ENCODE measurements around the gene TECPR2. TPM values are rescaled to one million over a fixed set of nuclear protein-coding genes. Genes with fewer than 3 reads are reported as not detected.

The TECPR2 gene, protein sequence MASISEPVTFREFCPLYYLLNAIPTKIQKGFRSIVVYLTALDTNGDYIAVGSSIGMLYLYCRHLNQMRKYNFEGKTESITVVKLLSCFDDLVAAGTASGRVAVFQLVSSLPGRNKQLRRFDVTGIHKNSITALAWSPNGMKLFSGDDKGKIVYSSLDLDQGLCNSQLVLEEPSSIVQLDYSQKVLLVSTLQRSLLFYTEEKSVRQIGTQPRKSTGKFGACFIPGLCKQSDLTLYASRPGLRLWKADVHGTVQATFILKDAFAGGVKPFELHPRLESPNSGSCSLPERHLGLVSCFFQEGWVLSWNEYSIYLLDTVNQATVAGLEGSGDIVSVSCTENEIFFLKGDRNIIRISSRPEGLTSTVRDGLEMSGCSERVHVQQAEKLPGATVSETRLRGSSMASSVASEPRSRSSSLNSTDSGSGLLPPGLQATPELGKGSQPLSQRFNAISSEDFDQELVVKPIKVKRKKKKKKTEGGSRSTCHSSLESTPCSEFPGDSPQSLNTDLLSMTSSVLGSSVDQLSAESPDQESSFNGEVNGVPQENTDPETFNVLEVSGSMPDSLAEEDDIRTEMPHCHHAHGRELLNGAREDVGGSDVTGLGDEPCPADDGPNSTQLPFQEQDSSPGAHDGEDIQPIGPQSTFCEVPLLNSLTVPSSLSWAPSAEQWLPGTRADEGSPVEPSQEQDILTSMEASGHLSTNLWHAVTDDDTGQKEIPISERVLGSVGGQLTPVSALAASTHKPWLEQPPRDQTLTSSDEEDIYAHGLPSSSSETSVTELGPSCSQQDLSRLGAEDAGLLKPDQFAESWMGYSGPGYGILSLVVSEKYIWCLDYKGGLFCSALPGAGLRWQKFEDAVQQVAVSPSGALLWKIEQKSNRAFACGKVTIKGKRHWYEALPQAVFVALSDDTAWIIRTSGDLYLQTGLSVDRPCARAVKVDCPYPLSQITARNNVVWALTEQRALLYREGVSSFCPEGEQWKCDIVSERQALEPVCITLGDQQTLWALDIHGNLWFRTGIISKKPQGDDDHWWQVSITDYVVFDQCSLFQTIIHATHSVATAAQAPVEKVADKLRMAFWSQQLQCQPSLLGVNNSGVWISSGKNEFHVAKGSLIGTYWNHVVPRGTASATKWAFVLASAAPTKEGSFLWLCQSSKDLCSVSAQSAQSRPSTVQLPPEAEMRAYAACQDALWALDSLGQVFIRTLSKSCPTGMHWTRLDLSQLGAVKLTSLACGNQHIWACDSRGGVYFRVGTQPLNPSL (N-terminal part only)
- total RNA-seq (10 to 100 TPM; 11.6 to 11.8 TPM), polyA plus RNA-seq (1 to 10 TPM; 3.3 to 5.4 (median 4.3) TPM), total RNA-seq (15.0 to 26.7 (median 23.1) reads per million in 6 experiments)

DNA sequence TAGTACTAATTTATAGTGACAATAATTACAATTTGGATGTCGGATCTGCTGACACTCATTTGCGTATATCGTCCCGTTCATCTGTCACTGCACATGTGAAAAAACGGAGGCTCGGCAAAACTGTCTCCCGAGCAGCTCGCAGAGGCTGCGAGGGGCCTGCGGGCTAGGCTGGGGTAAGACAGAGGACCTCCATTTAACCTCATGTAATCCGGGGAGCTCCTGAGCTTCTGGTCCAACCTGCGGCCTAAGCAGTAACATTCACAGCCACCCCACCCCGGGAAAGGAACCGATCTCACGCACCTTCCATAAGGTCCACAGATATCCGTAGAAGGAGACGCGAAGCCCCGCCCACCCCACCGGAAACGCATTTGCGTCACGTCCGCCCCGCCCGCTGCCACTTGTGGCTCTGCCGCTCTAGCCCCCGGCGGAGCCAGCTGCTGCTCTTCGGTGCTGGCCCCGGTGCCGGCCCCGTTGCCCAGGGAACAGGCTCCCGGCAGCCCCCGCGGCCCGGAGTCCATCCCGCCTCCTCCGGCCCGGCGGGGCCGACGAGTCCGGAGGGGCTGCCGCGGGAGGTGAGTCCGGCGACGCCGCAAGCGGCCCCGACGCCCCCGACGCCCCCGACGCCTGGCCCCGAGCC is at the start of gene TECPR2, which contains the start of gene CINP:
TSS of gene TECPR2 (plus strand) at position 397 of the 637 bp plus-strand sequence. CDS start 13,781 bp downstream, outside the sequence.
TSS of gene CINP (minus strand) at position 346 of the 637 bp plus-strand sequence. CDS start at position 307, 39 bp downstream.
- Mint-ChIP-seq H3K36me3 (peaks cover 0 to 24% (median under 1%) of the 10 kb centered on the region in 3 donors), H3K9me3 (no peaks in the 10 kb centered on the region), H3K4me1 (peaks cover 19 to 36% (median 34%) of the 10 kb centered on the region in 4 donors), H3K27ac (peak within 1 kb of the TSS in 9 of 10 donors; percentile 90 to 99 (median 98)), H3K4me3 (peak within 1 kb of the TSS in 8 of 10 donors; percentile 90 to 98 (median 95)), H3K27me3 (no peaks in the 10 kb centered on the region)
- DNase-seq, result peak; percentile 87 to 97 (median 93)
- ATAC-seq, result peak; percentile 90
- POLR2A ChIA-PET, result interaction anchor here (0.5 to 3.0 kb wide), 6 partner anchors 9 to 93 kb away, joined by 3 to 13 read pairs (median 5); partner anchors contain the start of gene ZNF839

DNA sequence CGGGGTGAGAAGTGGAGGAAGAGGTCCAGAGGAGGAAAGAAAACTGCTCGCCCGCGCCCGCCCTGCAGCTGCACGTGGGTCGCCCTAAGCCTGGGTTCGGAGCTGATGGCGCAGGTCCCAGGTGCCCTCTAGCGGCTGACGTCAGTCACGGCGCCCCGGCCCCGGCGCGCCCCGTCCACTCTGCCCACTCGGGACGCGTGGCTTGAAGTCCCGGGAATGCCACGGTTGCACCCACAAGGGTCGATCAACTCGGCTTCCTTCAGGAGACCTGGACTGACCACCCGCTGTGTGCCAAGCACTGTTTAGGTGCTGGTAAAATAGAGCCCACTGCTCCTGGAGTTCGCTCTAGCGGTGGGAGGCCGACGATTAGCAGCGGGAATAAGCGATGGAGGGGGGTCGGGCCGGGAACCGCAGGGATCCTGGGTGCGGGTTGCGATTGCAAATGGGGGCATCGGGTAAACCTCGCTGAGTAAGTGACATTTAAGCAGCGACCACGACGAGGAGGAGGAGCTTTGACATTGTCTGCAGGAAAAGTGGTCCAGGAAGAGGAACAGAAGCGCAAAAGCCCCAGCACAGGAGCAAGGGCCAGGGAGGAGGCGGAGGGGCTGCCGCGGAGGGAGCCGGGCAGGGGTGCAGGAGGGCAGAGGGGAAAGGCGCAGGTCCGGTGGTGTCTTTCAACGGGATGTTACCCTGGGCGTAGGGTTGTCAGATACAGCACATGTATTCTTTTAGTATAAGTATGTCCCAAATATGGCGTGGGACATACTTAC is 48.3 kb upstream of the TECPR2 start:
- ATAC-seq (peak; percentile 73 to 74), DNase-seq (peak; percentile 64 to 88 (median 76))
- Mint-ChIP-seq H3K4me3 (peak overlapping the region; percentile 88 to 96 (median 91)), H3K27ac (peak overlapping the region; percentile 64 to 91 (median 86)), H3K4me1 (peaks cover 22 to 52% (median 51%) of the 10 kb centered on the region in 4 donors), H3K9me3 (peaks cover 0 to 3% (median 0%) of the 10 kb centered on the region in 9 donors), H3K36me3 (no peaks in the 10 kb centered on the region), H3K27me3 (peaks cover 0 to 3% (median 0%) of the 10 kb centered on the region in 5 donors)
- POLR2A ChIA-PET, result interaction anchor here (0.6 to 2.3 kb wide), 7 partner anchors 9 to 608 kb away, joined by 3 to 17 read pairs (median 4); partner anchors contain the start of genes DYNC1H1 and MOK

DNA sequence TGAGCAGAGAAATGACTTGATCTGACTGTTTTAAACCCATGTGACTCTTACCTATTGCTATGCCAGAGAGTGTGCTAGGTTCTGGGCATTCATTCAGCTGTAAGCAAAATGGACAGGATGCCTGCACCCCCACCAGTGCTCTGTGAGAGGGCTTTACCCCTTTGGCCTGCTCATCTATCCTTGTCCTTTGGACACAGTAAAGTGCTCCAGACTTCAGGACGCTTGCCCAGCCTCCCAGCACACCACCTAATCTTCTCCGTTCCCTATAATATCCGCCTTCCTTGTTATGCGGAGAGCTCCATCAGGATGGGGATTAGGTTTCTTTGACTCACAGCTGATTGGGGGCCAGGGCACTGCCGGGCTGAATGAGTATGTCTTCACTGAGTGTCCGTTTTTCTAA is 47.6 kb upstream of the TECPR2 start:
- H3K9me3 Mint-ChIP-seq, result peaks cover 0 to 3% (median 0%) of the 10 kb centered on the region in 9 donors
- peak overlapping the region; percentile 88 to 96 (median 91) for H3K4me3 Mint-ChIP-seq
- peaks cover 23 to 53% (median 52%) of the 10 kb centered on the region in 4 donors for H3K4me1 Mint-ChIP-seq
- no peak for ATAC-seq
- H3K27me3 Mint-ChIP-seq, result peaks cover 0 to 3% (median 0%) of the 10 kb centered on the region in 5 donors
- POLR2A ChIA-PET, result interaction anchor here (0.6 to 2.3 kb wide), 7 partner anchors 10 to 1947 kb away, joined by 3 to 17 read pairs (median 4); partner anchors contain the start of genes DYNC1H1 and MOK
- DNase-seq, result no peak
- no peaks in the 10 kb centered on the region for H3K36me3 Mint-ChIP-seq
- H3K27ac Mint-ChIP-seq, result peak overlapping the region in 4 of 10 donors; percentile 6 to 100 (median 24)

DNA sequence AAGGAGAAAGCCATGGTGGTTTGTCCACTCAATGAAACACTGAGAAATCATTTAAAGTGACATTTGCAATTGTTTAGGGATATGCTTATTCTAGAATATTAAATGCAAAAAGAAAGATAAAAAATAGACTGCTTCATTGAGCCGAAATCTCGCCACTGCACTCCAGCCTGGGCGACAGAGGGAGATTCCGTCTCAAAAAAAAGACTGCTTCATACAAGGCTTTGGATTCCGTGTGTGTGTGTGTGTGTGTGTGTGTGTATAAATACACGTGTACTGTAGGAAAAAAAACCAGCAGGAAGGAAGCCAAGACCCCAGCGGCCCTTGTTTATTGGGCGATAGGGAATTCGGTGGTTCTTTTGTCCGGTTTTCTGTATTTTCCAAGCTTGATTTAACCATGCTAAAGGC is 46.4 kb upstream of the TECPR2 start:
- POLR2A ChIA-PET, result interaction anchor here (0.6 to 2.3 kb wide), 11 partner anchors 8 to 550 kb away, joined by 3 to 10 read pairs (median 3); partner anchors contain the start of genes CINP, MOK and TECPR2

DNA sequence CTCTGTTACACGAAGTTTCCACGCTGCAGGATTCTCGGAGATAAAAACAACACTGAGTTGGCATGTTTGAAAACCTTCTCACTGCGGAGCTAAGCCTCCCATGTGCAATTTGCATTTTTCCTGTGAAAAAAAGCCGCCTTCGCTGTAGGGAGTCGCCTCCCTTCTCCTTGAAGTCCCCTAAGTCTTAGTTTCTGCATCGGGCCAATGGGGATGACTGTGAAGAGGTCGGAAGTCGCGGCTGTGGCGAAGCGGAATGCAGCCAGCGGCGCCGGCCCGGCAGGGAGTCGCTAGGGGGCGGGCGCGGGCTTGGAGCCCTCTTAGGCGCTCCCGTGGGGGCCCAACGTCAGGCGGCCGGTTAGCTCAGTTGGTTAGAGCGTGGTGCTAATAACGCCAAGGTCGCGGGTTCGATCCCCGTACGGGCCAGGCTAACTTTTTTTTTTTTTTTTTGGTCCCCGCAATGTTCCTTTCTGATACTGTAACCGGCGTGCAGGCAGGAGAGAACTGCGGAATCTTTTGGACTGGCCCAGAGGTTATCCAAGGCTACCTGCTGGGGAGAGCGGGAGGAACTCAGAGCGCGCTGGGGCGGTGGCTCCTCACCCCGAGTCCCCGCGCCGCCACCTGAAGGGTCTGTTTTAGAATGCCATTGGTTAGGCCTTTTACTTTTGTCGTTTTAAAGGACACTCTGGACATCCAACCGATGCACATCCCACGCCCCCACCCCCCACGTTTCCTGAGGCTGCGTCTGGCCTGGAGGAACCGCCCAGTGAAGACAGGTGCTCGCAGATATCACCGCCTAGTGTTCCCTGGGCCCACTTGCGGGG is 45.8 kb upstream of the TECPR2 start:
- POLR2A ChIA-PET, result interaction anchor here (0.5 to 2.3 kb wide), 14 partner anchors 9 to 611 kb away, joined by 3 to 10 read pairs (median 4); partner anchors contain the start of genes CINP, DYNC1H1, MOK and TECPR2
- H3K36me3 Mint-ChIP-seq, result no peaks in the 10 kb centered on the region
- peaks cover 0 to 3% (median 0%) of the 10 kb centered on the region in 9 donors for H3K9me3 Mint-ChIP-seq
- H3K4me3 Mint-ChIP-seq, result peak overlapping the region; percentile 89 to 98 (median 95)
- peaks cover 0 to 3% (median 0%) of the 10 kb centered on the region in 5 donors for H3K27me3 Mint-ChIP-seq
- peak; percentile 89 to 98 (median 95) for DNase-seq
- peak overlapping the region; percentile 94 to 100 (median 98) for H3K27ac Mint-ChIP-seq
- peak; percentile 63 to 66 for ATAC-seq
- peaks cover 27 to 70% (median 69%) of the 10 kb centered on the region in 4 donors for H3K4me1 Mint-ChIP-seq

More for the DNA sequence above, 46.4 kb upstream of the TECPR2 start:
- Mint-ChIP-seq H3K4me3 (peak overlapping the region; percentile 89 to 98 (median 95)), H3K4me1 (peaks cover 25 to 65% (median 64%) of the 10 kb centered on the region in 4 donors), H3K27me3 (peaks cover 0 to 3% (median 0%) of the 10 kb centered on the region in 5 donors), H3K27ac (peak overlapping the region; percentile 90 to 100 (median 98)), H3K36me3 (no peaks in the 10 kb centered on the region), H3K9me3 (peaks cover 0 to 3% (median 0%) of the 10 kb centered on the region in 9 donors)
- ATAC-seq (no peak), DNase-seq (peak in 3 of 10 donors; percentile 51 to 74 (median 53))

- Mint-ChIP-seq H3K4me1 (peaks cover 29 to 73% (median 69%) of the 10 kb centered on the region in 4 donors), H3K27ac (peak overlapping the region; percentile 94 to 100 (median 98)), H3K27me3 (peaks cover 0 to 3% (median 0%) of the 10 kb centered on the region in 5 donors), H3K9me3 (peaks cover 0 to 3% (median 0%) of the 10 kb centered on the region in 9 donors), H3K4me3 (peak overlapping the region; percentile 89 to 98 (median 95)), H3K36me3 (no peaks in the 10 kb centered on the region)
- POLR2A ChIA-PET, result interaction anchor here (0.5 to 2.3 kb wide), 9 partner anchors 9 to 1772 kb away, joined by 3 to 10 read pairs (median 4); partner anchors contain the start of genes CINP, DYNC1H1, MOK and TECPR2
- ATAC-seq, result no peak
- DNase-seq, result peak in 2 of 10 donors; percentile 23 to 24
These were observed 45.0 kb upstream of the TECPR2 start for GRCh38 chr14:102317564-102318248.

DNA sequence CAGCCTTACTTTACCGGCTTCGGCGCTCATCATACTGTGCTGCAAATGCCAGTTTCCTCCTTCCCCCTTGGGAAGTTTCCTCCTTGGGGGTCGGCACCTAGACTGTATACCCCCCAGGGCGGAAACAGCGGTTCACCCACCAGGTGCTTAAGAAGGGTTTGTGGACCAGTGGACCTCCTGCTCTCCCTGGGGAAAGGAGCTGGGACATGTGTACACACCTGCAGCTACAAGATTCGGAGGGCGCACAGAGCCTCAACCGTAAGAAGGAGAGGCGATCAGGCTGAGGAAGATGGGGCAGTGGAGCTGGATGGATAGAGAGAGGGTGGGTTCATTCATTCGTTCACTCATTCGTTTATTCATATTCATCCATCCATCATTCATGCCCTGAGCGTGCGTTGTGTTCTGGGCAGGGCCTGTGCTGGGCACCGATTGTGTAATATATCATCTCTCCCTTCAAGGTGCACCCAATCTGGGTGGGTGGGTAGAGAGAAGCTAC is 43.9 kb upstream of the TECPR2 start:
- peaks cover 0 to 3% (median 0%) of the 10 kb centered on the region in 9 donors for H3K9me3 Mint-ChIP-seq
- POLR2A ChIA-PET, result interaction anchor here (0.6 to 2.0 kb wide), 7 partner anchors 14 to 558 kb away, joined by 3 to 11 read pairs (median 3); partner anchors contain the start of genes DYNC1H1, MOK and WDR20
- H3K27ac Mint-ChIP-seq, result peak overlapping the region; percentile 94 to 100 (median 98)
- peak overlapping the region; percentile 89 to 98 (median 95) for H3K4me3 Mint-ChIP-seq
- no peak for ATAC-seq
- H3K36me3 Mint-ChIP-seq, result no peaks in the 10 kb centered on the region
- DNase-seq, result no peak
- H3K4me1 Mint-ChIP-seq, result peaks cover 28 to 77% (median 70%) of the 10 kb centered on the region in 4 donors
- H3K27me3 Mint-ChIP-seq, result peaks cover 0 to 3% (median 0%) of the 10 kb centered on the region in 5 donors

DNA sequence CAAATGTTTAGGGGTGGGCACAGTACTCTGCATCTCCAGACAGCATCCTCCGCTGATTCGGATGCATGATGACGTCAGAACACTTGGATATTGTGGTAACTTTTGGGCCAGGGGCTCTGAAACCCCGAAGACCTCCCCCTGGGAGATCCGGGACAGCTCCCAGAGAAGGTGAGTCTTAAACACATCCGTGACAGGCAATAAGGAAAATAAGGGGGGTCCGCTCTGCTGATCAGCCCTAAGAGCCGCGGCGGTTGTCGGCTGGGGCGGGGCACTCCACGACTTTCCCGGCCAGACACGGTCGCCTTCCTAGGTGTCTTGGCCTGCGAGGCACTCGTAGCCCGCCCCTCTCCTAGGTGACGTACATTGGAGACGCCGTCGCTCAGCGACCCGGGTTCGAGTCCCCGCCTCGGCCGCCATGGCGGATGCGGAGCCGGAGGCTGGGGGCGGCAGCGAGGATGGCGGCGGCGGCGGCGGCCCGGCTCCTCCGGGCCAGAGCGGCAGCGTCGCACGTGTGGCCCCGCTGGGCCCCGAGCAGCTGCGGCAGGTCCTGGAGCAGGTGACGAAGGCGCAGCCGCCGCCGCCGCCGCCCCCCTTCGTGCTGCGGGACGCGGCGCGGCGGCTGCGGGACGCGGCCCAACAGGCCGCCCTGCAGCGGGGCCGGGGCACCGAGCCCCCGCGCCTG is 43.2 kb upstream of the TECPR2 start, which contains the start of gene ZNF839:
TSS of gene ZNF839 (plus strand) at position 396 of the 682 bp plus-strand sequence. CDS start at position 416, 20 bp downstream.
- Mint-ChIP-seq H3K36me3 (no peaks in the 10 kb centered on the region), H3K27ac (peak within 1 kb of the TSS; percentile 94 to 100 (median 98))

More for the DNA sequence above, 43.2 kb upstream of the TECPR2 start, which contains the start of gene ZNF839:
- Mint-ChIP-seq H3K27me3 (peaks cover 0 to 3% (median 0%) of the 10 kb centered on the region in 5 donors), H3K9me3 (peaks cover 0 to 3% (median 0%) of the 10 kb centered on the region in 9 donors), H3K4me3 (peak within 1 kb of the TSS; percentile 89 to 98 (median 95)), H3K4me1 (peaks cover 21 to 72% (median 63%) of the 10 kb centered on the region in 4 donors)
- DNase-seq (peak; percentile 85 to 96 (median 93)), ATAC-seq (peak; percentile 65 to 73)
- POLR2A ChIA-PET, result interaction anchor here (0.6 to 2.2 kb wide), 10 partner anchors 11 to 558 kb away, joined by 3 to 11 read pairs (median 3); partner anchors contain the start of genes CINP, MOK, TECPR2 and WDR20

Measured in naive thymus-derived CD8-positive, alpha-beta T cell (primary cell).